A673 (cell line): Measurements from ENCODE around the gene AFF1. TPM values are rescaled to one million over a fixed set of nuclear protein-coding genes. Genes with fewer than 3 reads are reported as not detected.
A peak's percentile ranks its signal among the peaks of the same experiment; 100 is the strongest.

ENCODE experiments used
- BruUV-seq: library from RNA; stranded (reverse); fragments of 400-500 nt; replicated peaks from 2 replicates; lab custom pipeline; 2021; lab: Mats Ljungman, UMichigan
- CTCF ChIA-PET: fragments of 300-600 bp; sonication (Branson Sonifier 250); formaldehyde crosslinking; loops from one replicate; lab custom pipeline; 2022; ENCODE audit warnings: antibody characterized with exemption; lab: Charles Lee
- POLR2A ChIA-PET: fragments of 300-600 bp; sonication (Branson Sonifier 250); formaldehyde crosslinking; loops from one replicate; lab custom pipeline; 2022; ENCODE audit warnings: antibody characterized with exemption; ENCODE audit not compliant: low non-redundant PET; lab: Charles Lee
- DNase-seq: peaks from one replicate; pipeline ENCODE4 v3.0.0-alpha.2; 2015; ENCODE audit warnings: low spot score
- H3K27ac ChIP-seq: fragments of 200-600 bp; sonication (generic); 2 replicates; pipeline ENCODE4 v1.5.1; 2016; ENCODE audit warnings: mixed run types, low read depth, mild to moderate bottlenecking, mixed read lengths, antibody characterized with exemption, low read length; ENCODE audit not compliant: poor library complexity, severe bottlenecking
- H3K27me3 ChIP-seq: fragments of 200-600 bp; sonication (generic); replicated peaks from 2 replicates; pipeline ENCODE4 v1.6.1; 2017; ENCODE audit warnings: mixed run types, low read depth, mild to moderate bottlenecking, mixed read lengths, antibody characterized with exemption, low read length; ENCODE audit not compliant: insufficient read depth, poor library complexity
- H3K36me3 ChIP-seq: fragments of 200-600 bp; sonication (generic); 2 replicates; pipeline ENCODE4 v1.6.1; 2016; ENCODE audit warnings: mixed run types, mild to moderate bottlenecking, mixed read lengths, antibody characterized with exemption, low read length; ENCODE audit not compliant: insufficient read depth, poor library complexity, severe bottlenecking
- H3K4me1 ChIP-seq: fragments of 200-600 bp; sonication (generic); 2 replicates; pipeline ENCODE4 v1.6.1; 2017; ENCODE audit warnings: mixed run types, mild to moderate bottlenecking, mixed read lengths, antibody characterized with exemption, low read length; ENCODE audit not compliant: insufficient read depth, poor library complexity, severe bottlenecking
- H3K4me3 ChIP-seq: fragments of 200-600 bp; sonication (generic); 2 replicates; pipeline ENCODE4 v1.5.1; 2016; ENCODE audit warnings: low read depth, mixed run types, mild to moderate bottlenecking, mixed read lengths, low read length; ENCODE audit not compliant: poor library complexity, severe bottlenecking
- H3K9me3 ChIP-seq: fragments of 200-600 bp; sonication (generic); 2 replicates; pipeline ENCODE4 v1.6.1; 2016; ENCODE audit warnings: mixed run types, low read depth, mild to moderate bottlenecking, mixed read lengths, antibody characterized with exemption, low read length; ENCODE audit not compliant: poor library complexity, severe bottlenecking
- EZH2 ChIP-seq: fragments of 200-600 bp; sonication (generic); IDR thresholded peaks from 2 replicates; pipeline ENCODE4 v1.6.1; 2017; ENCODE audit warnings: borderline replicate concordance, low read depth, mild to moderate bottlenecking, mixed read lengths, antibody characterized with exemption, low read length; ENCODE audit not compliant: poor library complexity, severe bottlenecking
- intact Hi-C: fragments of 100-400 bp; cut with micrococcal nuclease; formaldehyde crosslinking; loops from one replicate; pipeline ENCODE4 v1.10.0; 2022; ENCODE audit not compliant: unreplicated experiment
- total RNA-seq: library from RNA; stranded (reverse); gene quantifications from 2 replicates; pipeline ENCODE4 v1.2.3, GENCODE V29; 2021
- TF ChIP-seq, protein P1 (sequence below): fragments of 300-800, 200-600 bp; sonication (generic); conservative IDR thresholded peaks from 2 replicates; pipeline ENCODE4 v1.5.1; 2017; ENCODE audit warnings: low read depth, mild to moderate bottlenecking, antibody characterized with exemption, low read length, moderate library complexity, mixed read lengths

Gene AFF1
- total RNA-seq, 1 experiment from 2014 or later = 60.1 TPM

DNA sequence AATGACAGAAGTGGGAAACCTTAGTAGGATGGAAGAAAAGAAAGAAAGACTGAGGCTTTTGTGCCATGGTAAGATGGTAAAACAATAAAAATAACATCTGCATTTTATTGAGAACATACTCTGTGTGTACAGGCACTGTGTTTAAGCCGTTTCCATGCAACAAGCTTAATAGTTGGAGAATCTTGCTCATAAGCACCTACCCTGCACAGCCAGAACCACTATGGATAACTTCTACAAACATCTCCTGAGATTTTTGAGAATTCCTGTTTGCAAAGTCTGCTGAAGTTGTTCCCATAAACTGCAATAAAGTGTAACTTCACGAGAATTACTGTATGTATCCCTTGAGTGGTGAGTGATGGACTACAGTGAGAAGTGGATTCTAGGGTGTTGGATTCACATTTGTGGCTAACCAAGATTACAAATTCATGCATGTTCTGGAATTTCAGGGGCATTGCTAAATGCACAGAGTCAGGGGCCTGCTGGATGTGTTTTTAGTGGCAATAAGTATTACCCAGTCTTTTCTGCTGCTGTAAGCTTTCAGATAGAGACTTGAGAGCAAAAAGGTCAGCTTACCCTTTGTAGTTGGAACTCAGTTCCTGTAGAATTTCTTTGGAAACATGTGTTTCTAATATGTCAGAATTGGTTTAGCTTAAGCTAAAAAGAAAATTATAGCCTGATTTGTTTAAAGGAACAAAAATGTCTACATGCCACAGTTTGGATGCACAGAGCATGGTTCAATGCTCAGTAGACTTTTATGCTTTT, 132.5 kb downstream of the AFF1 start:
- no peak for TF ChIP-seq EZH2
- TF ChIP-seq, protein P1, sequence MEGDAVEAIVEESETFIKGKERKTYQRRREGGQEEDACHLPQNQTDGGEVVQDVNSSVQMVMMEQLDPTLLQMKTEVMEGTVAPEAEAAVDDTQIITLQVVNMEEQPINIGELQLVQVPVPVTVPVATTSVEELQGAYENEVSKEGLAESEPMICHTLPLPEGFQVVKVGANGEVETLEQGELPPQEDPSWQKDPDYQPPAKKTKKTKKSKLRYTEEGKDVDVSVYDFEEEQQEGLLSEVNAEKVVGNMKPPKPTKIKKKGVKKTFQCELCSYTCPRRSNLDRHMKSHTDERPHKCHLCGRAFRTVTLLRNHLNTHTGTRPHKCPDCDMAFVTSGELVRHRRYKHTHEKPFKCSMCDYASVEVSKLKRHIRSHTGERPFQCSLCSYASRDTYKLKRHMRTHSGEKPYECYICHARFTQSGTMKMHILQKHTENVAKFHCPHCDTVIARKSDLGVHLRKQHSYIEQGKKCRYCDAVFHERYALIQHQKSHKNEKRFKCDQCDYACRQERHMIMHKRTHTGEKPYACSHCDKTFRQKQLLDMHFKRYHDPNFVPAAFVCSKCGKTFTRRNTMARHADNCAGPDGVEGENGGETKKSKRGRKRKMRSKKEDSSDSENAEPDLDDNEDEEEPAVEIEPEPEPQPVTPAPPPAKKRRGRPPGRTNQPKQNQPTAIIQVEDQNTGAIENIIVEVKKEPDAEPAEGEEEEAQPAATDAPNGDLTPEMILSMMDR = no peak
- Histone ChIP-seq H3K4me1 (peaks cover 30% of the 10 kb centered on the region), H3K36me3 (no peaks in the 10 kb centered on the region), H3K27me3 (no peaks in the 10 kb centered on the region), H3K4me3 (no peak overlapping the region), H3K9me3 (no peaks in the 10 kb centered on the region), H3K27ac (no peak overlapping the region)
- BruUV-seq = no TSS peak
- intact Hi-C loops = no loop called here
- no peak for DNase-seq
- CTCF ChIA-PET = no interaction called here
- POLR2A ChIA-PET = no interaction called here

GRCh38 chr4:87068583-87069021, 133.8 kb downstream of the AFF1 start:
- BruUV-seq = no TSS peak
- CTCF ChIA-PET = no interaction called here
- H3K9me3 ChIP-seq = no peaks in the 10 kb centered on the region
- peak overlapping the region; percentile 61 for H3K27ac ChIP-seq
- H3K27me3 ChIP-seq = no peaks in the 10 kb centered on the region
- H3K4me1 ChIP-seq = peaks cover 42% of the 10 kb centered on the region
- peak; percentile 67 for DNase-seq
- no peak for TF ChIP-seq EZH2
- TF ChIP-seq, protein P1 = no peak
- H3K36me3 ChIP-seq = no peaks in the 10 kb centered on the region
- no peak overlapping the region for H3K4me3 ChIP-seq
- intact Hi-C loops = no loop called here
- POLR2A ChIA-PET = no interaction called here

- POLR2A ChIA-PET = no interaction called here
These were observed 134.4 kb downstream of the AFF1 start for GRCh38 chr4:87069037-87069742.

More at GRCh38 chr4:87069037-87069742, 134.4 kb downstream of the AFF1 start:
- Histone ChIP-seq H3K4me1 (peaks cover 48% of the 10 kb centered on the region), H3K36me3 (no peaks in the 10 kb centered on the region), H3K9me3 (no peaks in the 10 kb centered on the region), H3K27me3 (no peaks in the 10 kb centered on the region), H3K27ac (peak overlapping the region; percentile 61), H3K4me3 (no peak overlapping the region)
- intact Hi-C loops = no loop called here
- CTCF ChIA-PET = no interaction called here
- no peak for DNase-seq
- TF ChIP-seq, protein P1 = no peak
- TF ChIP-seq EZH2 = no peak
- BruUV-seq = no TSS peak
